Measurements from ENCODE around the gene PGM2.
A peak's percentile ranks its signal among the peaks of the same experiment; 100 is the strongest.
"Not testable (repeated sequence)": the region's sequence is repeated elsewhere in the genome, so short reads cannot be mapped to it uniquely, and the experiment has no call there.

Gene PGM2

DNA sequence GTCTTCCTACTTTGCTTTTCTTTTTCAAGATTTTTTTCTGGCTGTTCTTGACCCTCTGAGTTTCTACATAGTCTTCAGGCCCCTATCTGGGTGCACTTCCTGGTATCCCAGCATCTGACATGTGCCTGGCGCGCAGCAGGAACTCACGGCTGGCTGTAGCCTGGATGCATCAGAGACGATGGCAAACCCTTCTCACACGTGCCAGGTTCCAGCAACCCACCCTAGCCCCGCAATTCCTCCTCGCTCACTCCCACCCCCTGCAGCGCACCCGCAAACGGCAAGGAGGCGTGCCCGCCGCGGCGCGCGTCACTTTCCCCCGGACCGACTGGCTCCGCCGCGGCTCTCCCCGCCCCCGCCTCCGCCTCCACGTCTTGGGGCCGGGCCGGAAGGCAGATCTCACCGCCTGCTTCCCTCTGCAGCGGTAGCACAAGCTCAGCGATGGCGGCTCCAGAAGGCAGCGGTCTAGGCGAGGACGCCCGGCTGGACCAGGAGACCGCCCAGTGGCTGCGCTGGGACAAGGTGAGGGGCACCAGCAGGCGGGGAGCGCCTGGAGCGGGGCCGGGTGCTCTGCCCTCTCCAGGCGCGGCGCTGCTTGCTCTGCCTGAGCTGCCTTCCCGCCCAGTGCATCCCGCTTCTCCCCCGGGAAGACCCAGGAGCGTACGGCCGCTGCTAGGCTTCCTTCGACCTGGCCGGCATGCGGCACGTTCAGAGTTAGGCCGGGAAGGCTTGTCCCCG lies at the start of gene PGM2:
Gene PGM2, plus strand, starts transcription at position 392 of the 735 bp plus-strand sequence. Its CDS starts 47 bp downstream, at position 439.
- ATAC-seq = peak; percentile 99
- H3K9me3 Mint-ChIP-seq = no peaks in the 10 kb centered on the region
- no peaks in the 10 kb centered on the region for H3K27me3 Mint-ChIP-seq
- H3K36me3 Mint-ChIP-seq = peaks cover 15% of the 10 kb centered on the region
- peak within 1 kb of the TSS; percentile 93 for H3K4me3 Mint-ChIP-seq
- H3K4me1 Mint-ChIP-seq = peaks cover 35% of the 10 kb centered on the region
- peak within 1 kb of the TSS; percentile 94 for H3K27ac Mint-ChIP-seq

DNA sequence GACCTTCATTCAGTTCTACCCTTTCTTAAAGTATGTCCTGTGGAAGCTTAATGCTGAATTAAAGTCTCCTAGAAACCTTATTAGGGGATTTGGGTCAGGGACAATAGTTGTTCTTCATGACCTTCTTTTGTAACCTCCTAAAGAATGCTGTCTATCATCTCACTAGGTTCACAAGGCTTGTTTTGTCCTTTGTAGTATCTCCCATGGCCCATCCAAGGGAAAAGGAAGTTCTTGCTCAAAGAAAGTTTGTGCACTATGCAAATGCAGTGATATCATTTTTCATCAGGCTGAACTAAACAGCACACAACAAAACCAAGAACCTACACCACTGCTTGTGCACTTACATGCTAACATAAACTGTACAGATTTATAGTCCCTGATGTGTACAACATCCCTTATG lies 46.6 kb upstream of the PGM2 start:
- no peak for ATAC-seq
- H3K9me3 Mint-ChIP-seq = peaks cover 4% of the 10 kb centered on the region
- H3K4me3 Mint-ChIP-seq = no peak overlapping the region
- no peaks in the 10 kb centered on the region for H3K36me3 Mint-ChIP-seq
- H3K27me3 Mint-ChIP-seq = peaks cover 8% of the 10 kb centered on the region
- no peak overlapping the region for H3K27ac Mint-ChIP-seq
- peaks cover 11% of the 10 kb centered on the region for H3K4me1 Mint-ChIP-seq

GRCh38 chr4:37780444-37781130 lies 45.9 kb upstream of the PGM2 start:
- peaks cover 11% of the 10 kb centered on the region for H3K4me1 Mint-ChIP-seq
- peaks cover 4% of the 10 kb centered on the region for H3K9me3 Mint-ChIP-seq
- H3K27ac Mint-ChIP-seq = no peak overlapping the region
- no peak overlapping the region for H3K4me3 Mint-ChIP-seq
- H3K27me3 Mint-ChIP-seq = peaks cover 10% of the 10 kb centered on the region
- no peaks in the 10 kb centered on the region for H3K36me3 Mint-ChIP-seq
- no peak for ATAC-seq

DNA sequence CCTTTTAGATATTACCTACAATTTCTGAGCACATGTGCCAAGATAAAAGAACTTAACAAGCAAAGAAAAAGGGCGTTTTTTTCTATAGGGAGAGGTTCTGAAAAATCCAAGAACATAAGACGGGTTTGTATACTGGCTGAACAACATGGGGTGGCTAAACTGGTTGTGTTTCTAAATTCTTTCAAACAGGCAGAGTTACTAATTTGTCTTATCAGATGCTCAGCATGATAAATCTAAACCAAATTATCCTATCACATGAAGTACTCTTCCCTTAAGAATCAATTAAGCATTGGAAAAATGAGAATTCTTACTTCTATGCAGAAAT lies 45.4 kb upstream of the PGM2 start:
- Mint-ChIP-seq H3K9me3 (peaks cover 4% of the 10 kb centered on the region), H3K4me1 (peaks cover 11% of the 10 kb centered on the region), H3K4me3 (no peak overlapping the region), H3K36me3 (no peaks in the 10 kb centered on the region), H3K27me3 (peaks cover 15% of the 10 kb centered on the region), H3K27ac (no peak overlapping the region)
- no peak for ATAC-seq

DNA sequence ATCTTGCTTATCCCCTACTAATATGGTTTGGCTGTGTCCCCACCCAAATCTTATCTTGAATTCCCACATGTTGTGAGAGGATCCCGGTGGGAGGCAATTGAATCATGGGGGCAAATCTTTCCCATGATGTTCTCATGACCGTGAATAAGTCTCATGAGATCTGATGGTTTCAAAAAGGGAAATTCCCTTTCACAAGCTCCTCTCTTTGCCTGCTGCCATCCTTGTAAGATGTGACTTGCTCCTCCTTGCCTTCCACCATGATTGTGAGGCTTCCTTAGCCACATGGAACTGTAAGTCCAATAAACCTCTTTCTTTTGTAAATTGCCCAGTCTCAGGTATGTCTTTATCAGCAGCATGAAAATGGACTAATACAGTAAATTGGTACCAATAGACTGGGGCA lies 40.2 kb upstream of the PGM2 start:
- H3K4me3 Mint-ChIP-seq, ATAC-seq, H3K27ac Mint-ChIP-seq, H3K4me1 Mint-ChIP-seq, H3K36me3 Mint-ChIP-seq: not testable (repeated sequence)
- peaks cover 14% of the 10 kb centered on the region for H3K9me3 Mint-ChIP-seq
- peaks cover 44% of the 10 kb centered on the region for H3K27me3 Mint-ChIP-seq

GRCh38 chr4:37787883-37788460 lies 38.5 kb upstream of the PGM2 start:
- H3K36me3 Mint-ChIP-seq, ATAC-seq, H3K4me1 Mint-ChIP-seq, H3K27ac Mint-ChIP-seq, H3K4me3 Mint-ChIP-seq: not testable (repeated sequence)
- Mint-ChIP-seq H3K27me3 (peaks cover 49% of the 10 kb centered on the region), H3K9me3 (peaks cover 12% of the 10 kb centered on the region)

DNA sequence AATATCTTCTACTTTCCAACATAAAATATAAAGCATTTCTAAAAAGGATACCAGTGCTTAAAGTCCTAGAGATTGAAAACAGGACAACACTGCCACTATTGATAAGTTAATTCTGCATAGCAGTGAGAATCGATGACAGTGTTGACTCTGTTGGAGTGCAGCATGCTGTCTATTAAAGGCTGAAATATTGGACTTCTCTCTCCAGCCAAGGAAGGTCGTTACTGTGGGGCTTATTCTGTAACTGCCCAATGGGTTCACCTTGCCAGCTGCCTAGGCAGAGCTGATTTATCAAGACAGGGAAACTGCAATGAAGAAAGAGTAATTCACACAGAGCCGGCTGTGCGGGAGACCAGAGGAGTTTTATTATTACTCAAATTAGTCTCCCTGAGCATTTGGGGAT lies 37.7 kb upstream of the PGM2 start:
- Mint-ChIP-seq H3K9me3 (peaks cover 12% of the 10 kb centered on the region), H3K27me3 (peaks cover 48% of the 10 kb centered on the region), H3K4me3 (no peak overlapping the region), H3K36me3 (no peaks in the 10 kb centered on the region), H3K4me1 (no peaks in the 10 kb centered on the region), H3K27ac (no peak overlapping the region)
- no peak for ATAC-seq

- Mint-ChIP-seq H3K9me3 (peaks cover 8% of the 10 kb centered on the region), H3K4me3 (no peak overlapping the region), H3K27me3 (peaks cover 44% of the 10 kb centered on the region), H3K27ac (no peak overlapping the region), H3K36me3 (no peaks in the 10 kb centered on the region), H3K4me1 (no peaks in the 10 kb centered on the region)
- ATAC-seq = no peak
These were observed 34.2 kb upstream of the PGM2 start for GRCh38 chr4:37792241-37792640.

- no peaks in the 10 kb centered on the region for H3K36me3 Mint-ChIP-seq
- no peaks in the 10 kb centered on the region for H3K4me1 Mint-ChIP-seq
- no peak overlapping the region for H3K27ac Mint-ChIP-seq
- peaks cover 37% of the 10 kb centered on the region for H3K27me3 Mint-ChIP-seq
- H3K9me3 Mint-ChIP-seq = peaks cover 8% of the 10 kb centered on the region
- H3K4me3 Mint-ChIP-seq = no peak overlapping the region
- ATAC-seq = no peak
These were observed 32.9 kb upstream of the PGM2 start for GRCh38 chr4:37793562-37793961.

DNA sequence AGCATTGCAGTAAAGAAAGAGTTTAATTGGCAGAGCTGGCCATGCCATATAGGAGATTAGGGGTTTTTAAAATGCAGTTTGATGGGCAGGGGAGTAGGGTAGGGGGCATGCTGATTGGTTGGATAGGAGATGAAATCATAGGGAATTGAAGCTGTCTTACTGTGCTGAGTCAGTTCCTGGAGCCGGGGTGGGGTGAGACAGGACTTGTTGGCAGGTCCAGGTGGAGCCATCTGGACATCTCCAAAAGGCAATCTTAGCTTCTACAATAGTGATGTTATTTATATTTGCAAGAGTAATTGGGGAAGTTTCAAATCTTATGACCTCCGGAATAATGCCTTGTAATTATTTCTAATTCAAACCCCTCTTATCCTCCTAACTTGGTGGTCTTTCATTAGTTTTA lies 32.4 kb upstream of the PGM2 start:
- Mint-ChIP-seq H3K36me3 (no peaks in the 10 kb centered on the region), H3K4me3 (no peak overlapping the region), H3K27me3 (peaks cover 37% of the 10 kb centered on the region), H3K9me3 (peaks cover 8% of the 10 kb centered on the region), H3K27ac (no peak overlapping the region), H3K4me1 (no peaks in the 10 kb centered on the region)
- no peak for ATAC-seq

- Mint-ChIP-seq H3K4me1 (no peaks in the 10 kb centered on the region), H3K27ac (no peak overlapping the region), H3K9me3 (peaks cover 8% of the 10 kb centered on the region), H3K4me3 (no peak overlapping the region), H3K36me3 (no peaks in the 10 kb centered on the region), H3K27me3 (peaks cover 36% of the 10 kb centered on the region)
- no peak for ATAC-seq
These were observed 30.8 kb upstream of the PGM2 start for GRCh38 chr4:37795581-37796195.

DNA sequence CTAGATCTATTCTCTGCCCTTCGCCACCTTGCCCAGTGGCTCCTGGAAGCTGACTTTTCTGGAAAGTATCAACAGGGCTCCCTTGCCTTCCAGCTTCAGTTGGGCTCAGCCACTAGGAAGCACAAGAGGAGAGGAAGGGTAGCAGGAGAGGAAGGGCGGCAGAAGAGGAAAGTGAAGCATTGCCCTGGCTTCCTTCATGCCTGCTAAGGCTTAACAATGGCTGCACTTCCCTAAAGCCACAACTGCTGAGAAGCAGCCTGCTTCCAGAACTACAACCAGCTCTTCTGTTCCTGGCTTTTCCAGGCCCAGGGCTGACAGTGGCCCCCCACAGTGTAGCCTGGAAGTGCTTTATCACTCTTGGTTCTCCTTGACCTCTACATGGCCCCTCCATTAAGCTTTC lies 29.1 kb upstream of the PGM2 start:
- Mint-ChIP-seq H3K4me1 (no peaks in the 10 kb centered on the region), H3K27ac (no peak overlapping the region), H3K9me3 (no peaks in the 10 kb centered on the region), H3K36me3 (no peaks in the 10 kb centered on the region), H3K27me3 (peaks cover 28% of the 10 kb centered on the region), H3K4me3 (no peak overlapping the region)
- no peak for ATAC-seq

- ATAC-seq = no peak
- no peak overlapping the region for H3K27ac Mint-ChIP-seq
- peaks cover 28% of the 10 kb centered on the region for H3K27me3 Mint-ChIP-seq
- H3K36me3 Mint-ChIP-seq = no peaks in the 10 kb centered on the region
- H3K9me3 Mint-ChIP-seq = no peaks in the 10 kb centered on the region
- no peak overlapping the region for H3K4me3 Mint-ChIP-seq
- no peaks in the 10 kb centered on the region for H3K4me1 Mint-ChIP-seq
These were observed 28.6 kb upstream of the PGM2 start for GRCh38 chr4:37797923-37798322.

DNA sequence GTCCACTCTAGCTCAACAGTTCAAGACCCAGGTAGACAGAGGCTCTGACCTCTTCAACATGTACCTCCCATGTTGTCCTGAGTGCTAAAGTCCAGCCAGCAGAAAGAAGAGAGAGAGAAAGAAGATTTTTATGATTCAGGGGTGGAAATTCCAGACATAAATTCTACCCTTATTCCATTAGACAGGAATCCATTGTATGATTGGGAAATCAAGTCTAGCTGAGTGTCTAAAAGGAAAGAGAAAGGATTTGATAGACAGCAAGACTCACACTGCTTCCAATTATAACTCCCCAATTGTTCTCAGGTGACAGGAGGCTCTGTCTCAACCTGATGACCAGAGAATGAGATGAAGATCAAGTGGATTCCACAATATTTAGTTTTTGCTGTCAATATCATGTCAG lies 27.9 kb upstream of the PGM2 start:
- Mint-ChIP-seq H3K27me3 (peaks cover 28% of the 10 kb centered on the region), H3K9me3 (no peaks in the 10 kb centered on the region), H3K36me3 (no peaks in the 10 kb centered on the region), H3K27ac (no peak overlapping the region), H3K4me3 (no peak overlapping the region), H3K4me1 (no peaks in the 10 kb centered on the region)
- ATAC-seq = no peak

DNA sequence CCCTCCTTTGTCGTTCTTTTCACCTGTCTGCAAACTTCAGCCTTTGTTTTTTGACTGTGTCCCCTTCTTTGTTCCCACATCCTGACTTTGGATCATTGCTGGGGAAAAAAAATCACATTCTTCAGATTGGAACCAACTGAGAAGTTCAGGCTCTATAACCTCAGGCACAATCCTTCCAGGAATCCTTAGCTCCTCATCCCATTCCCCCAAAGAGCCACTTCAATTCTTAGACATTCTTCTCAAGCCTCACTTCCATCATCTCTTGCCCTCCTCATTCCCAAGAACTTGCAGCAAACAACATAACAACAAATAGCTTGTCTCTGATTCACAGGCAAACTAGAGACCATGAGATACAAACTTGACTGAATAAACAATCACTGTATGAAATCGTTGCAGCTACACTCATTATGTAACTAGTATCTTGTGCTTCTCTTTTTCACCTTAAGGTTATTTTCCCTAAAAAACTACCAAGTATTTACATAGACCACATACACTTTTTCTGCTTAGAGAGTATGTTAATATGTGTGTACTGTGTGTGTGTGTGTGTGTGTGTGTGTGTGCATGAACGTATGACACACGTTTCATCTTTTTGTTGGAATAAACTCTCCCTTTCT lies 26.4 kb upstream of the PGM2 start:
- Mint-ChIP-seq H3K9me3 (no peaks in the 10 kb centered on the region), H3K36me3 (no peaks in the 10 kb centered on the region), H3K4me1 (no peaks in the 10 kb centered on the region), H3K4me3 (no peak overlapping the region), H3K27ac (no peak overlapping the region), H3K27me3 (peaks cover 28% of the 10 kb centered on the region)
- no peak for ATAC-seq
